GM12864 (cell line): Measurements from ENCODE around the gene RBM7.

Source experiments
- DNase-seq: peaks from one replicate; pipeline ENCODE4 v3.0.0-alpha.2; 2011; ENCODE audit warnings: low read depth
- H3K4me3 ChIP-seq: 2 replicates; pipeline ENCODE4 v1.5.1; 2011; ENCODE audit warnings: mild to moderate bottlenecking, low read depth, low read length, control low read depth
- TF ChIP-seq, protein P1 (sequence below): IDR thresholded peaks from 2 replicates; pipeline ENCODE4 v1.5.1; 2011; ENCODE audit warnings: low read depth, mild to moderate bottlenecking, moderate library complexity, low read length, control low read depth, inconsistent platforms; ENCODE audit errors: missing control alignments

Gene RBM7

DNA sequence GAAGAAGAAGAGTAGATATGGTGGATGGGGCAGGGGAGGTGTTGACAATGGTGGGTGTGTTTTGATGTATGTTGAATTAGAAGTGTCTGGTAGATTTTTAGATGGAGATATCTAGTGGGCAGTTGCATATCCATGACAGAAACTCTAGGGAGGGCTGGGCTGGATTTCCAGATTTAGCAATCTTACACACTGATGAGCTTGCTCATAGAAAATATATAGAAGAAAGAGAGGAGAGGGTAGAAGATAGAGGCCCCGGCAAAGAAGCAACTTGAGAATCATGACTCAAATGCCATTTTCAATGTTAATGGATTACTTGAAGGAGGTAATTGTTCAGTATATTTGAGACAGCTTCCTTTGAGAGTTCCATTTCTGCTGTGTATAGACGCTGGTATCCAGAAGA is 47.0 kb downstream of the RBM7 start:
- DNase-seq, result no peak
- H3K4me3 ChIP-seq, result no peak overlapping the region
- TF ChIP-seq, protein P1, sequence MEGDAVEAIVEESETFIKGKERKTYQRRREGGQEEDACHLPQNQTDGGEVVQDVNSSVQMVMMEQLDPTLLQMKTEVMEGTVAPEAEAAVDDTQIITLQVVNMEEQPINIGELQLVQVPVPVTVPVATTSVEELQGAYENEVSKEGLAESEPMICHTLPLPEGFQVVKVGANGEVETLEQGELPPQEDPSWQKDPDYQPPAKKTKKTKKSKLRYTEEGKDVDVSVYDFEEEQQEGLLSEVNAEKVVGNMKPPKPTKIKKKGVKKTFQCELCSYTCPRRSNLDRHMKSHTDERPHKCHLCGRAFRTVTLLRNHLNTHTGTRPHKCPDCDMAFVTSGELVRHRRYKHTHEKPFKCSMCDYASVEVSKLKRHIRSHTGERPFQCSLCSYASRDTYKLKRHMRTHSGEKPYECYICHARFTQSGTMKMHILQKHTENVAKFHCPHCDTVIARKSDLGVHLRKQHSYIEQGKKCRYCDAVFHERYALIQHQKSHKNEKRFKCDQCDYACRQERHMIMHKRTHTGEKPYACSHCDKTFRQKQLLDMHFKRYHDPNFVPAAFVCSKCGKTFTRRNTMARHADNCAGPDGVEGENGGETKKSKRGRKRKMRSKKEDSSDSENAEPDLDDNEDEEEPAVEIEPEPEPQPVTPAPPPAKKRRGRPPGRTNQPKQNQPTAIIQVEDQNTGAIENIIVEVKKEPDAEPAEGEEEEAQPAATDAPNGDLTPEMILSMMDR, result no peak

DNA sequence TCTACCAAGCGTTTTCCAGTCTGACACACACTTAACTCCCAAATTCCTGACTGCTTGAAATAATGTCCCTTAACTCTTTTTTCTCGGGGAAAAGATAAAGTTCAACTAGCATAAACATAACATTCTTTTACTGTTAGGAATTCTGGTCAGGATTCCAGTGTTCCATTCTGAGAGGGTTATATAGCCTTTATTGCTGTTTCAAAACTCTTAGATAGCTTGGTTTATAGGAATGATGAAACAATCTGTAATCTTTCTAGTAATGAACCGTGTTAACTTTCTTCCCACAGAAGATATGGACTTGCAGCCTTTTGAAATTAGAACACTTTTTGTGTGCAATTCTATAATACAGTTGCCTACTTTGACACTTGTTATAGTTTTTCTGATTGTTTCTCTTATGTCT is 47.4 kb downstream of the RBM7 start:
- DNase-seq, result no peak
- TF ChIP-seq, protein P1, result no peak
- no peak overlapping the region for H3K4me3 ChIP-seq

DNA sequence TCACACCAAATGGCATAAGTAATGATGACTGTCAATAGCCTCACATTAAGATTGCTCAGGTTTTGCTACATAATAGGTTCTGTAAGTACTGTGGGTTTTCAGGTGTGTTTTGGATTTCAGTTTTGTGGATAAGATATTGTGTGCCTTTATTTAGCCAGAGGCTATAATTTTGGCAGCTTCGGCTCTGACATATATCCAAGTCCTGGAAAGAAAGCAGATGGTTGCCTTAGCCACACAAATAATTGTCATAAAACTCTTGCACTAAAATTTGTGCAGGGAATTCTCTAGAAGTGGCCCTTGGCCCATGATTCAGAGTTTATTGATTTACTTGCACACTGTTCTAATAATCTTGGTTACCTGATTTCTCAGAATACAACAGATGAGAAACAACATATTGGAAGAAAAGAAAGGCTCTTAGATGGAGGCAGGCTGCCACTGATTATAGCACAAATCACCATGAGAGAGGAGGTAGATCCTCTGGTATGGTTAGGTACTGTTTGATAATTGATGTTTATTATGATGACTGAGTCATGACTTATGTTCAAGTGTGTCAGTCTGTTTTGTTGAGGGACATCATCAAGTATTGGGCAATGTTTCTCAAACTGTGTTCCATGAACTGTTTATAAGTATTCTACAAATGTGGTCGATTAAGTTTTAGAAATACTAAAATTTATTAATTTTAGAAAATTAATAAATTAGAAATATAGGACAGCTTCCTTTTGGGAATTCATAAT is 48.5 kb downstream of the RBM7 start:
- TF ChIP-seq, protein P1, result no peak
- no peak for DNase-seq

DNA sequence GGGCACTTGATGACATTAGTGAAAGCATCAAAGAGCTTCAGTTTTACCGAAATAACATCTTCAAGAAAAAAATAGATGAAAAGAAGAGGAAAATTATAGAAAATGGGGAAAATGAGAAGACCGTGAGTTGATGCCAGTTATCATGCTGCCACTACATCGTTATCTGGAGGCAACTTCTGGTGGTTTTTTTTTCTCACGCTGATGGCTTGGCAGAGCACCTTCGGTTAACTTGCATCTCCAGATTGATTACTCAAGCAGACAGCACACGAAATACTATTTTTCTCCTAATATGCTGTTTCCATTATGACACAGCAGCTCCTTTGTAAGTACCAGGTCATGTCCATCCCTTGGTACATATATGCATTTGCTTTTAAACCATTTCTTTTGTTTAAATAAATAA is 49.4 kb downstream of the RBM7 start:
- no peak overlapping the region for H3K4me3 ChIP-seq
- TF ChIP-seq, protein P1, result no peak
- DNase-seq, result no peak

More for the DNA sequence above, 48.5 kb downstream of the RBM7 start:
- no peak overlapping the region for H3K4me3 ChIP-seq

DNA sequence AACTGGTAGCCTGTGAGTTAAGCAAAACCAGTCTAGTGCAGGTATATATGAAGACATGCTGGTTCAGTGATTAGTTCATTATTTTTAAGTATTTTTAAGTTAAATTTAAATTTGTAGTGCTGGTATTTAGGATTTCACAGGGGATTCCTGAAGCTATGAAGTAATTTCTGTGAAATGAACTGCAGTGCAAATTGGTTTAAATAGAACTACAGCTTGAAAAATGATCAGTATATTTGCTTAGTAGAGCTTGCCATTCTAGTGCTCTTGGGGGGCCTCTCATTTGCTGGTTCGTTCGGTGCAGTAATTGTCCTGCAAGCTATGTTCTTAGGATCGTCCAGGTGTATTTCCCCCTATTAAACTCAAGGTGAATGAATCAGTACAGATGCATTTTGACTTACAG is 51.9 kb downstream of the RBM7 start:
- TF ChIP-seq, protein P1, result no peak
- H3K4me3 ChIP-seq, result no peak overlapping the region
- no peak for DNase-seq
